Measurements from ENCODE around the gene SDC3. TPM values are rescaled to one million over a fixed set of nuclear protein-coding genes. Genes with fewer than 3 reads are reported as not detected.

Gene SDC3
- total and polyA plus RNA-seq, 2 of the 8 experiments (the other 6 are each of a cell fraction or from before 2014, with no cell fraction given), result 7.0 to 27.0 TPM

- no peak for TF ChIP-seq RAD21 (IDR thresholded peaks at IDR 0.05 in 1 of 2, conservative IDR thresholded peaks at IDR 0.05 in 1 of 2; ENCODE audit: low read depth in 2 of 2, low read length in 2 of 2)
- no peak for TF ChIP-seq ATF2 (IDR thresholded peaks at IDR 0.05; ENCODE audit: low read length)
Measured at GRCh38 chr1:30905916-30906620, 2.5 kb downstream of the SDC3 start (continued).
